Liver (tissue), 9 donors: Measurements from ENCODE around the gene ISCU. TPM values are rescaled to one million over a fixed set of nuclear protein-coding genes. Genes with fewer than 3 reads are reported as not detected.

Experiments
- DNase-seq: peaks from one replicate; pipeline ENCODE4 v3.0.0-alpha.2; 2017; ENCODE audit warnings: low spot score
- H3K27ac ChIP-seq, 2 donors: one replicate each; pipeline ENCODE4 v1.7.0; 2013; ENCODE audit warnings: inconsistent platforms in 2 of 2, low read length in 2 of 2, control low read depth in 1 of 2, low read depth in 1 of 2, mild to moderate bottlenecking in 1 of 2
- H3K27me3 ChIP-seq, 4 donors: one replicate each; pipeline versions ENCODE4 v1.6.1 to v1.7.0; 2013; ENCODE audit warnings: low read length in 3 of 4, inconsistent platforms in 1 of 4, mild to moderate bottlenecking in 1 of 4, moderate library complexity in 1 of 4; ENCODE audit not compliant: control insufficient read depth in 4 of 4, insufficient read depth in 4 of 4
- H3K36me3 ChIP-seq, 4 donors: one replicate each; pipeline versions ENCODE4 v1.6.1 to v1.7.0; 2013; ENCODE audit warnings: low read length in 3 of 4, mild to moderate bottlenecking in 3 of 4, low read depth in 1 of 4, moderate library complexity in 1 of 4; ENCODE audit not compliant: control insufficient read depth in 4 of 4, insufficient read depth in 3 of 4
- H3K4me1 ChIP-seq, 4 donors: one replicate each; pipeline versions ENCODE4 v1.6.1 to v1.7.0; 2013; ENCODE audit warnings: low read length in 3 of 4, mild to moderate bottlenecking in 3 of 4, moderate library complexity in 1 of 4; ENCODE audit not compliant: control insufficient read depth in 4 of 4, insufficient read depth in 4 of 4
- H3K4me3 ChIP-seq, 3 donors: one replicate each; pipeline versions ENCODE4 v1.6.1 to v1.7.0; 2013; ENCODE audit warnings: low read length in 3 of 3, control low read depth in 1 of 3, low read depth in 1 of 3, mild to moderate bottlenecking in 1 of 3
- H3K9ac ChIP-seq, 2 donors: one replicate each; pipeline ENCODE4 v1.7.0; 2013; ENCODE audit warnings: low read length in 2 of 2, mild to moderate bottlenecking in 2 of 2, moderate library complexity in 2 of 2, control low read depth in 1 of 2, low read depth in 1 of 2
- H3K9me3 ChIP-seq, 4 donors: one replicate each; pipeline versions ENCODE4 v1.6.1 to v1.7.0; 2013; ENCODE audit warnings: low read length in 3 of 4; ENCODE audit not compliant: control insufficient read depth in 4 of 4
- EGR1 ChIP-seq, 2 donors: IDR thresholded peaks; 2 replicates each; pipeline ENCODE4 v1.6.1; 2016 to 2018; ENCODE audit warnings: antibody characterized with exemption in 2 of 2, low read depth in 2 of 2
- FOXA1 ChIP-seq: IDR thresholded peaks from 2 replicates; pipeline ENCODE4 v1.6.1; 2016; ENCODE audit warnings: antibody characterized with exemption
- FOXA2 ChIP-seq: IDR thresholded peaks from 2 replicates; pipeline ENCODE4 v1.6.1; 2016; ENCODE audit warnings: antibody characterized with exemption
- GABPA ChIP-seq, 2 donors: IDR thresholded peaks in 1 of 2; conservative IDR thresholded peaks in 1 of 2; 2 replicates each; pipeline ENCODE4 v1.6.1; 2016; ENCODE audit warnings: antibody characterized with exemption in 2 of 2, mild to moderate bottlenecking in 1 of 2, moderate library complexity in 1 of 2
- HNF4A ChIP-seq, 2 donors: conservative IDR thresholded peaks; 2 replicates each; pipeline ENCODE4 v1.6.1; 2016; ENCODE audit warnings: antibody characterized with exemption in 2 of 2, mild to moderate bottlenecking in 2 of 2
- HNF4G ChIP-seq: IDR thresholded peaks from 2 replicates; pipeline ENCODE4 v1.6.1; 2016; ENCODE audit warnings: antibody characterized with exemption
- JUND ChIP-seq, 2 donors: IDR thresholded peaks; 2 replicates each; pipeline ENCODE4 v1.6.1; 2016; ENCODE audit warnings: antibody characterized with exemption in 2 of 2
- NR2F2 ChIP-seq: IDR thresholded peaks from 2 replicates; pipeline ENCODE4 v1.6.1; 2016; ENCODE audit warnings: antibody characterized with exemption
- RXRA ChIP-seq, 2 donors: IDR thresholded peaks; 2 replicates each; pipeline ENCODE4 v1.6.1; 2017 to 2018; ENCODE audit warnings: antibody characterized with exemption in 2 of 2, mild to moderate bottlenecking in 1 of 2
- SP1 ChIP-seq: IDR thresholded peaks from 2 replicates; pipeline ENCODE4 v1.6.1; 2018; ENCODE audit warnings: antibody characterized with exemption, mild to moderate bottlenecking
- YY1 ChIP-seq: IDR thresholded peaks from 2 replicates; pipeline ENCODE4 v1.6.1; 2016; ENCODE audit warnings: antibody characterized with exemption, mild to moderate bottlenecking
- WGBS: extraction: QIAGEN DNeasy Blood & Tissue Kit; methylation state at CpG from one replicate; pipeline ENCODE4 v1.1.7; 2013; 5-methylcytosine and 5-hydroxymethylcytosine counted together
- polyA plus RNA-seq, 2 donors: library from polyadenylated mRNA; stranded (reverse) in 1 of 2; unstranded in 1 of 2; fragments of 200-250 nt in 1 of 2; fragments of >200 nt in 1 of 2; fragmentation: Nextera tagmentation in 1 of 2; extraction: Ambion mirVana in 1 of 2; gene quantifications; one replicate each; pipeline versions ENCODE4 v1.2.1 to v1.2.3, GENCODE V29; 2013 to 2015
- total RNA-seq, 2 donors: library from RNA; depleted of rRNA; stranded (reverse); fragments of >200 nt; gene quantifications; one replicate each; pipeline ENCODE4 v1.2.3, GENCODE V29; 2014
- TF ChIP-seq, protein P1 (sequence below): IDR thresholded peaks from 2 replicates; pipeline ENCODE4 v1.6.1; 2016; ENCODE audit warnings: antibody characterized with exemption, mild to moderate bottlenecking
- TF ChIP-seq, protein P2 (sequence below): IDR thresholded peaks from 2 replicates; pipeline ENCODE4 v1.6.1; 2016; ENCODE audit warnings: antibody characterized with exemption
- TF ChIP-seq, protein P3 (sequence below): fragments of 150-350 bp; IDR thresholded peaks from 2 replicates; pipeline ENCODE4 v1.5.1; 2017; ENCODE audit warnings: improper control_type of control experiment, low read depth, low read length; ENCODE audit not compliant: missing input control
- donor health status: healthy.
- donor health status: healthy.
- donor health status: healthy.
- donor health status: healthy.
- donor health status: healthy.

Gene ISCU
- total and polyA plus RNA-seq, 4 donors = 42.3 to 85.9 (median 63.8) TPM

DNA sequence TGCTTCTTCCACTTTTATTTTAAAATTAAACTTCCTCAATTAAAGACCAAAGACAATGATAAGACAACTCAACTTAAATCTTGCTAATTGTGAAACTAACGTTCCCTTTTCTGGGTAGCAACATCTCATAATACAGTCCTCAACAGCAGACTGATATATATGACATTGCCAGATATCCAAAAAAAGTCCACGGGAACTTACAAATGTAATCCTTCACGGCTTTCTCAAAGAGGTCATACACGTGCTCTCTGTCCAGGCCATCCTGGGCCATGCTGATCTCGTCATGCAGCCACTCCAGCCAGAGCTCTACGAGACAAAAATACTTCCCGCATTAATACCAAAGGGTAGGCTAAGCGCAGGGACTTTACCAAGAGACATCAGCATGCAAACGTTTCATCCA lies 14.7 kb upstream of the ISCU start:
- H3K4me3 ChIP-seq = no peak overlapping the region
- no peaks in the 10 kb centered on the region for H3K27me3 ChIP-seq
- H3K9me3 ChIP-seq = no peaks in the 10 kb centered on the region
- peaks cover 0 to 1% (median 0%) of the 10 kb centered on the region in 4 donors for H3K4me1 ChIP-seq
- H3K9ac ChIP-seq = no peak overlapping the region
- WGBS = 78% methylated on average over 9 of the region's 9 CpGs
- H3K27ac ChIP-seq = no peak overlapping the region
- no peak for DNase-seq
- no peak for TF ChIP-seq NR2F2
- no peak for TF ChIP-seq HNF4A (conservative IDR thresholded peaks at IDR 0.05)
- TF ChIP-seq FOXA2 = no peak
- TF ChIP-seq, protein P1, sequence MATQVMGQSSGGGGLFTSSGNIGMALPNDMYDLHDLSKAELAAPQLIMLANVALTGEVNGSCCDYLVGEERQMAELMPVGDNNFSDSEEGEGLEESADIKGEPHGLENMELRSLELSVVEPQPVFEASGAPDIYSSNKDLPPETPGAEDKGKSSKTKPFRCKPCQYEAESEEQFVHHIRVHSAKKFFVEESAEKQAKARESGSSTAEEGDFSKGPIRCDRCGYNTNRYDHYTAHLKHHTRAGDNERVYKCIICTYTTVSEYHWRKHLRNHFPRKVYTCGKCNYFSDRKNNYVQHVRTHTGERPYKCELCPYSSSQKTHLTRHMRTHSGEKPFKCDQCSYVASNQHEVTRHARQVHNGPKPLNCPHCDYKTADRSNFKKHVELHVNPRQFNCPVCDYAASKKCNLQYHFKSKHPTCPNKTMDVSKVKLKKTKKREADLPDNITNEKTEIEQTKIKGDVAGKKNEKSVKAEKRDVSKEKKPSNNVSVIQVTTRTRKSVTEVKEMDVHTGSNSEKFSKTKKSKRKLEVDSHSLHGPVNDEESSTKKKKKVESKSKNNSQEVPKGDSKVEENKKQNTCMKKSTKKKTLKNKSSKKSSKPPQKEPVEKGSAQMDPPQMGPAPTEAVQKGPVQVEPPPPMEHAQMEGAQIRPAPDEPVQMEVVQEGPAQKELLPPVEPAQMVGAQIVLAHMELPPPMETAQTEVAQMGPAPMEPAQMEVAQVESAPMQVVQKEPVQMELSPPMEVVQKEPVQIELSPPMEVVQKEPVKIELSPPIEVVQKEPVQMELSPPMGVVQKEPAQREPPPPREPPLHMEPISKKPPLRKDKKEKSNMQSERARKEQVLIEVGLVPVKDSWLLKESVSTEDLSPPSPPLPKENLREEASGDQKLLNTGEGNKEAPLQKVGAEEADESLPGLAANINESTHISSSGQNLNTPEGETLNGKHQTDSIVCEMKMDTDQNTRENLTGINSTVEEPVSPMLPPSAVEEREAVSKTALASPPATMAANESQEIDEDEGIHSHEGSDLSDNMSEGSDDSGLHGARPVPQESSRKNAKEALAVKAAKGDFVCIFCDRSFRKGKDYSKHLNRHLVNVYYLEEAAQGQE = no peak
- no peak for TF ChIP-seq HNF4G
- TF ChIP-seq, protein P2, sequence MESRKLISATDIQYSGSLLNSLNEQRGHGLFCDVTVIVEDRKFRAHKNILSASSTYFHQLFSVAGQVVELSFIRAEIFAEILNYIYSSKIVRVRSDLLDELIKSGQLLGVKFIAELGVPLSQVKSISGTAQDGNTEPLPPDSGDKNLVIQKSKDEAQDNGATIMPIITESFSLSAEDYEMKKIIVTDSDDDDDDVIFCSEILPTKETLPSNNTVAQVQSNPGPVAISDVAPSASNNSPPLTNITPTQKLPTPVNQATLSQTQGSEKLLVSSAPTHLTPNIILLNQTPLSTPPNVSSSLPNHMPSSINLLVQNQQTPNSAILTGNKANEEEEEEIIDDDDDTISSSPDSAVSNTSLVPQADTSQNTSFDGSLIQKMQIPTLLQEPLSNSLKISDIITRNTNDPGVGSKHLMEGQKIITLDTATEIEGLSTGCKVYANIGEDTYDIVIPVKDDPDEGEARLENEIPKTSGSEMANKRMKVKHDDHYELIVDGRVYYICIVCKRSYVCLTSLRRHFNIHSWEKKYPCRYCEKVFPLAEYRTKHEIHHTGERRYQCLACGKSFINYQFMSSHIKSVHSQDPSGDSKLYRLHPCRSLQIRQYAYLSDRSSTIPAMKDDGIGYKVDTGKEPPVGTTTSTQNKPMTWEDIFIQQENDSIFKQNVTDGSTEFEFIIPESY = no peak
- no peak for TF ChIP-seq SP1
- TF ChIP-seq EGR1 (IDR thresholded peaks at IDR 0.05; ENCODE audit: low read depth in 2 of 2) = no peak
- no peak for TF ChIP-seq RXRA (IDR thresholded peaks at IDR 0.05)
- no peak for TF ChIP-seq FOXA1
- TF ChIP-seq GABPA (IDR thresholded peaks at IDR 0.05 in 1 of 2, conservative IDR thresholded peaks at IDR 0.05 in 1 of 2) = no peak
- H3K36me3 ChIP-seq = peaks cover 6 to 51% (median 41%) of the 10 kb centered on the region in 4 donors

DNA sequence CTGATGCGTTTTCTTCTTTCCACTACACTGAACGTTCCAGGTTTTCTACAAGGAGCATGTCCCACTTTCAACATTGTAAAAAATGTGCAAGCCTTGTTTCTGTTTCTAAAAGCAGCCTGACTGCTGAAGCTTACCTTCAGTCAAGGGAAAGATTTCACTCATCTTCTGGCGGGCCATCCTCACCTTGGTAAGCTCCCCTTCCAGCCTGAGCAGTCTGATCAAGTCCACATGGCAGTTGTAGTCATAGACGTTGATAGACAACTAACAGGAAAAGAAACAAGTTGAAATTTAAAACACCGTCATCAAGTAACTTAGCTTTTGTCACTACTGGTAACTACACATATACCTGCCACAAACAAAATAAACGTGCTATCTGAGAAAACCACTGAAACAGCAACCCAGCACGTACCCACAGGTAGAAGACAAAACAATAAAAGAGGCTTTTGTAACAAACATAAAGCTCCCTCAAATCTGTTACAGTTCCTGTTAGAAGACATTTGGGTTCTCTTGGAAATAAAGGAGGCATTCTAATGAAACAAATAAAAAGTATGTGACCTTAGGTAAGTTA lies 13.4 kb upstream of the ISCU start:
- no peak for TF ChIP-seq NR2F2
- no peak for TF ChIP-seq FOXA2
- TF ChIP-seq EGR1 (IDR thresholded peaks at IDR 0.05; ENCODE audit: low read depth in 2 of 2) = no peak
- TF ChIP-seq FOXA1 = no peak
- no peak for TF ChIP-seq HNF4G
- no peak for TF ChIP-seq YY1
- no peak for TF ChIP-seq SP1
- peaks cover 0 to 1% (median 0%) of the 10 kb centered on the region in 4 donors for H3K4me1 ChIP-seq
- WGBS = 69% methylated on average over 7 of the region's 7 CpGs
- H3K9me3 ChIP-seq = no peaks in the 10 kb centered on the region
- H3K4me3 ChIP-seq = no peak overlapping the region
- H3K27me3 ChIP-seq = no peaks in the 10 kb centered on the region
- H3K9ac ChIP-seq = no peak overlapping the region
- DNase-seq = no peak
- H3K27ac ChIP-seq = no peak overlapping the region
- H3K36me3 ChIP-seq = peaks cover 4 to 38% (median 31%) of the 10 kb centered on the region in 4 donors

DNA sequence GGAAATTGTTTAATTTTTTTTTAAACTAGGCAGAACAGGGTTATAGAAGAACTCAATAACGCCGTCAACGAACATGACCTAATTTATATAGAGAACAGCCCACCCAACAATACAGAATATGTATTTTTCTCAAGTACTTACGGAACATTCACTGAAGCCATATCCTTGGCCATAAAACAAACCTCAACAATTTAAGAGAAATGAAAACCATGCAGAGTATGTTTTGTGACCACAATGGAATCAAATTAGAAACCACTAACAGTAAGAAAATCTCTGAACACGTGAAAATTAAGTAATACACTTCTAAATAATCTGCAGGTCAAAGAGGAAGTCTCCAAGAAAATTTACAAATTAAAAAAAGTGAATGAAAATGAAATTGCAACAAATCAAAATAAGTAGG lies 10.9 kb upstream of the ISCU start:
- Histone ChIP-seq H3K27me3 (no peaks in the 10 kb centered on the region), H3K4me3 (no peak overlapping the region), H3K36me3 (peaks cover 2 to 23% (median 17%) of the 10 kb centered on the region in 4 donors), H3K27ac (no peak overlapping the region), H3K4me1 (peaks cover 0 to 2% (median under 1%) of the 10 kb centered on the region in 4 donors), H3K9ac (no peak overlapping the region), H3K9me3 (no peaks in the 10 kb centered on the region)
- WGBS = 86% methylated on average over 5 of the region's 5 CpGs
- TF ChIP-seq NR2F2 (no peak), EGR1 (IDR thresholded peaks at IDR 0.05; ENCODE audit: low read depth in 2 of 2) (no peak), FOXA1 (no peak), SP1 (no peak), RXRA (IDR thresholded peaks at IDR 0.05) (no peak), HNF4G (no peak), JUND (IDR thresholded peaks at IDR 0.05) (no peak)
- TF ChIP-seq, protein P3, sequence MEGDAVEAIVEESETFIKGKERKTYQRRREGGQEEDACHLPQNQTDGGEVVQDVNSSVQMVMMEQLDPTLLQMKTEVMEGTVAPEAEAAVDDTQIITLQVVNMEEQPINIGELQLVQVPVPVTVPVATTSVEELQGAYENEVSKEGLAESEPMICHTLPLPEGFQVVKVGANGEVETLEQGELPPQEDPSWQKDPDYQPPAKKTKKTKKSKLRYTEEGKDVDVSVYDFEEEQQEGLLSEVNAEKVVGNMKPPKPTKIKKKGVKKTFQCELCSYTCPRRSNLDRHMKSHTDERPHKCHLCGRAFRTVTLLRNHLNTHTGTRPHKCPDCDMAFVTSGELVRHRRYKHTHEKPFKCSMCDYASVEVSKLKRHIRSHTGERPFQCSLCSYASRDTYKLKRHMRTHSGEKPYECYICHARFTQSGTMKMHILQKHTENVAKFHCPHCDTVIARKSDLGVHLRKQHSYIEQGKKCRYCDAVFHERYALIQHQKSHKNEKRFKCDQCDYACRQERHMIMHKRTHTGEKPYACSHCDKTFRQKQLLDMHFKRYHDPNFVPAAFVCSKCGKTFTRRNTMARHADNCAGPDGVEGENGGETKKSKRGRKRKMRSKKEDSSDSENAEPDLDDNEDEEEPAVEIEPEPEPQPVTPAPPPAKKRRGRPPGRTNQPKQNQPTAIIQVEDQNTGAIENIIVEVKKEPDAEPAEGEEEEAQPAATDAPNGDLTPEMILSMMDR = no peak
- TF ChIP-seq, protein P2 = no peak
- no peak for DNase-seq
